Gastroesophageal sphincter (tissue), 4 donors: ENCODE results near the gene ATAD5. TPM values are rescaled to one million over a fixed set of nuclear protein-coding genes. Genes with fewer than 3 reads are reported as not detected.
A peak's percentile ranks its signal among the peaks of the same experiment; 100 is the strongest.

Source experiments
- ATAC-seq: fragments of 150-250 bp; one replicate; pipeline ENCODE4 v1.9.1; 2016; ENCODE audit warnings: mild to moderate bottlenecking, moderate library complexity
- H3K27ac ChIP-seq, 4 donors: fragments of 200-600 bp; sonication (generic) in 3 of 4; 1 replicate in 3 of 4; 2 replicates in 1 of 4; pipeline ENCODE4 v1.5.1; 2016 to 2019
- H3K27me3 ChIP-seq: fragments of 200-600 bp; sonication (generic); one replicate; pipeline ENCODE4 v1.5.1; 2019
- H3K36me3 ChIP-seq, 2 donors: fragments of 200-600 bp; sonication (generic); one replicate each; pipeline ENCODE4 v1.5.1; 2019; ENCODE audit warnings: control low read depth in 1 of 2
- H3K4me1 ChIP-seq, 3 donors: fragments of 200-600 bp; sonication (generic); 1 replicate in 2 of 3; 2 replicates in 1 of 3; pipeline ENCODE4 v1.5.1; 2016 to 2019; ENCODE audit warnings: control low read depth in 2 of 3
- H3K4me3 ChIP-seq, 2 donors: fragments of 200-600 bp; sonication (generic); one replicate each; pipeline ENCODE4 v1.5.1; 2019; ENCODE audit warnings: mild to moderate bottlenecking in 1 of 2, moderate library complexity in 1 of 2
- H3K9me3 ChIP-seq, 3 donors: fragments of 200-600 bp; sonication (generic); one replicate each; pipeline ENCODE4 v1.5.1; 2017 to 2019; ENCODE audit warnings: control low read depth in 2 of 3
- CTCF ChIP-seq, 4 experiments: fragments of 200-600 bp in 2 of 4; fragments of 450-650 bp in 2 of 4; sonication (generic) in 1 of 4; IDR thresholded peaks; one replicate each; pipeline ENCODE4 v1.5.1; 2017 to 2019; ENCODE audit warnings: antibody characterized with exemption in 4 of 4, mild to moderate bottlenecking in 2 of 4, moderate library complexity in 2 of 4
- EP300 ChIP-seq: sonication (generic); formaldehyde crosslinking; IDR thresholded peaks from one replicate; pipeline ENCODE4 v1.6.1; 2017; ENCODE audit warnings: antibody characterized with exemption, mild to moderate bottlenecking
- POLR2A ChIP-seq, 2 donors: fragments of 450-650 bp; IDR thresholded peaks; one replicate each; pipeline ENCODE4 v1.6.1; 2017; ENCODE audit warnings: antibody characterized with exemption in 2 of 2, mild to moderate bottlenecking in 2 of 2, moderate library complexity in 1 of 2
- POLR2AphosphoS5 ChIP-seq: sonication (generic); formaldehyde crosslinking; IDR thresholded peaks from one replicate; pipeline ENCODE4 v1.6.1; 2017; ENCODE audit warnings: antibody characterized with exemption
- WGBS, 2 donors: methylation state at CpG; one replicate each; pipeline ENCODE4 v1.1.5; 2018; ENCODE audit warnings: low coverage in 1 of 2; 5-methylcytosine and 5-hydroxymethylcytosine counted together
- total RNA-seq, 4 donors: library from RNA; depleted of rRNA; stranded (reverse); fragments of >200 nt; gene quantifications; one replicate each; pipeline ENCODE4 v1.1.0, GENCODE V29; 2016

Gene ATAD5
- total RNA-seq, 4 donors from 2014 or later: 0.47 to 1.7 (median 0.86) TPM

GRCh38 chr17:30920683-30921543, 89.1 kb downstream of the ATAD5 start:
- Histone ChIP-seq H3K27ac (no peak overlapping the region), H3K4me1 (peaks cover 0 to 16% (median 8%) of the 10 kb centered on the region in 3 donors), H3K9me3 (no peaks in the 10 kb centered on the region), H3K27me3 (peaks cover 55% of the 10 kb centered on the region), H3K36me3 (no peaks in the 10 kb centered on the region), H3K4me3 (peak overlapping the region in 1 of 2 donors; percentile 63)
- 83 to 85% methylated on average over 5 to 11 of the region's 11 CpGs for WGBS, 2 donors
- no peak for ATAC-seq
- no peak for TF ChIP-seq POLR2AphosphoS5
- no peak for TF ChIP-seq POLR2A (IDR thresholded peaks at IDR 0.05)

GRCh38 chr17:30921544-30922196, 89.9 kb downstream of the ATAD5 start, which contains the start of gene ADAP2:
TSS of gene ADAP2 (plus strand) at chr17:30921945. CDS start at chr17:30922015, 70 bp downstream.
- WGBS, 2 donors: 18 to 19% methylated on average over 5 to 7 of the region's 60 CpGs
- ATAC-seq: peak; percentile 86
- TF ChIP-seq CTCF (IDR thresholded peaks at IDR 0.05) (no peak), POLR2A (IDR thresholded peaks at IDR 0.05) (peak; percentile 25 to 38)
- peaks cover 62% of the 10 kb centered on the region for H3K27me3 ChIP-seq
- peak within 1 kb of the TSS in 3 of 4 donors; percentile 54 to 72 (median 60) for H3K27ac ChIP-seq
- H3K9me3 ChIP-seq: no peaks in the 10 kb centered on the region
- H3K4me1 ChIP-seq: peaks cover 0 to 16% (median 8%) of the 10 kb centered on the region in 3 donors
- H3K36me3 ChIP-seq: no peaks in the 10 kb centered on the region
- H3K4me3 ChIP-seq: peak within 1 kb of the TSS; percentile 17 to 63

- peaks cover 0 to 16% (median 8%) of the 10 kb centered on the region in 3 donors for H3K4me1 ChIP-seq
- peaks cover 70% of the 10 kb centered on the region for H3K27me3 ChIP-seq
These were observed 90.7 kb downstream of the ATAD5 start for GRCh38 chr17:30922235-30923030.

GRCh38 chr17:30924341-30924740, 92.6 kb downstream of the ATAD5 start:
- TF ChIP-seq POLR2A (IDR thresholded peaks at IDR 0.05): no peak
- TF ChIP-seq EP300: no peak
- no peak for TF ChIP-seq CTCF (IDR thresholded peaks at IDR 0.05)
- no peak for TF ChIP-seq POLR2AphosphoS5
- no peak for ATAC-seq
- Histone ChIP-seq H3K4me1 (peaks cover 0 to 16% (median 8%) of the 10 kb centered on the region in 3 donors), H3K27ac (no peak overlapping the region), H3K4me3 (no peak overlapping the region), H3K27me3 (peaks cover 73% of the 10 kb centered on the region), H3K9me3 (no peaks in the 10 kb centered on the region), H3K36me3 (no peaks in the 10 kb centered on the region)
- WGBS, 2 donors: 55 to 90% methylated on average over 2 of the region's 2 CpGs

More at GRCh38 chr17:30922235-30923030, 90.7 kb downstream of the ATAD5 start:
- Histone ChIP-seq H3K4me3 (peak overlapping the region; percentile 17 to 63), H3K36me3 (no peaks in the 10 kb centered on the region), H3K9me3 (no peaks in the 10 kb centered on the region), H3K27ac (peak overlapping the region in 3 of 4 donors; percentile 54 to 72 (median 60))
- 0 to 20% methylated on average over 1 to 3 of the region's 66 CpGs for WGBS, 2 donors
- ATAC-seq: peak; percentile 38
- TF ChIP-seq EP300 (no peak), POLR2A (IDR thresholded peaks at IDR 0.05) (no peak), POLR2AphosphoS5 (no peak), CTCF (IDR thresholded peaks at IDR 0.05) (no peak)

- no peaks in the 10 kb centered on the region for H3K36me3 ChIP-seq
- H3K4me3 ChIP-seq: no peak overlapping the region
- H3K4me1 ChIP-seq: peaks cover 0 to 14% (median 8%) of the 10 kb centered on the region in 3 donors
- TF ChIP-seq POLR2AphosphoS5: no peak
- H3K27me3 ChIP-seq: peaks cover 67% of the 10 kb centered on the region
- no peak overlapping the region for H3K27ac ChIP-seq
- no peak for ATAC-seq
- 50 to 77% methylated on average over 2 to 5 of the region's 6 CpGs for WGBS, 2 donors
- H3K9me3 ChIP-seq: no peaks in the 10 kb centered on the region
These were observed 94.8 kb downstream of the ATAD5 start for GRCh38 chr17:30926516-30926915.
